Nephron progenitor cell (in vitro differentiated cells): Measurements from ENCODE around the gene TRIB2.

Experiments
- DNase-seq: peaks from one replicate; pipeline ENCODE4 v3.0.0; 2021
- H3K27ac Mint-ChIP-seq: 2 replicates; pipeline ENCODE4 v1.8.0; 2021; ENCODE audit warnings: mild to moderate bottlenecking, moderate library complexity, mixed read lengths
- H3K27me3 Mint-ChIP-seq: 2 replicates; pipeline ENCODE4 v1.8.0; 2021; ENCODE audit warnings: mild to moderate bottlenecking, low read depth, mixed read lengths; ENCODE audit not compliant: poor library complexity
- H3K36me3 Mint-ChIP-seq: 2 replicates; pipeline ENCODE4 v1.8.0; 2021; ENCODE audit warnings: low read depth, mixed read lengths
- H3K4me1 Mint-ChIP-seq: 2 replicates; pipeline ENCODE4 v1.8.0; 2021; ENCODE audit warnings: mixed read lengths
- H3K4me3 Mint-ChIP-seq: 2 replicates; pipeline ENCODE4 v1.8.0; 2021; ENCODE audit warnings: mild to moderate bottlenecking, moderate library complexity, mixed read lengths
- H3K9me3 Mint-ChIP-seq: 2 replicates; pipeline ENCODE4 v1.8.0; 2021; ENCODE audit warnings: mild to moderate bottlenecking, moderate library complexity, mixed read lengths
- CTCF ChIP-seq: fragments of 200-600 bp; sonication (generic); IDR thresholded peaks from 2 replicates; pipeline ENCODE4 v1.5.0; 2021; ENCODE audit warnings: antibody characterized with exemption

The TRIB2 gene

GRCh38 chr2:12734914-12735654, 18.3 kb downstream of the TRIB2 start:
- no peak for DNase-seq
- Mint-ChIP-seq H3K36me3 (peaks cover 75% of the 10 kb centered on the region), H3K4me3 (no peak overlapping the region), H3K9me3 (no peaks in the 10 kb centered on the region), H3K27ac (peak overlapping the region; percentile 46), H3K27me3 (no peaks in the 10 kb centered on the region), H3K4me1 (peaks cover 46% of the 10 kb centered on the region)
- TF ChIP-seq CTCF, result no peak

- Mint-ChIP-seq H3K4me3 (no peak overlapping the region), H3K36me3 (peaks cover 76% of the 10 kb centered on the region), H3K27ac (peak overlapping the region; percentile 28), H3K27me3 (no peaks in the 10 kb centered on the region), H3K4me1 (peaks cover 29% of the 10 kb centered on the region), H3K9me3 (no peaks in the 10 kb centered on the region)
- DNase-seq, result no peak
- no peak for TF ChIP-seq CTCF
Observed at GRCh38 chr2:12737297-12737696, 20.6 kb downstream of the TRIB2 start.

- peaks cover 26% of the 10 kb centered on the region for H3K4me1 Mint-ChIP-seq
- H3K36me3 Mint-ChIP-seq, result peaks cover 79% of the 10 kb centered on the region
- peak overlapping the region; percentile 68 for H3K27ac Mint-ChIP-seq
- no peak overlapping the region for H3K4me3 Mint-ChIP-seq
- no peaks in the 10 kb centered on the region for H3K27me3 Mint-ChIP-seq
- no peak for TF ChIP-seq CTCF
- no peak for DNase-seq
- no peaks in the 10 kb centered on the region for H3K9me3 Mint-ChIP-seq
Observed at GRCh38 chr2:12737738-12738485, 21.2 kb downstream of the TRIB2 start.

GRCh38 chr2:12739721-12740254, 23.1 kb downstream of the TRIB2 start:
- TF ChIP-seq CTCF, result no peak
- peaks cover 83% of the 10 kb centered on the region for H3K36me3 Mint-ChIP-seq
- H3K4me3 Mint-ChIP-seq, result no peak overlapping the region
- H3K9me3 Mint-ChIP-seq, result no peaks in the 10 kb centered on the region
- H3K27me3 Mint-ChIP-seq, result no peaks in the 10 kb centered on the region
- peak overlapping the region; percentile 57 for H3K27ac Mint-ChIP-seq
- DNase-seq, result no peak
- H3K4me1 Mint-ChIP-seq, result peaks cover 26% of the 10 kb centered on the region

- no peaks in the 10 kb centered on the region for H3K9me3 Mint-ChIP-seq
- H3K27ac Mint-ChIP-seq, result no peak overlapping the region
- no peak for DNase-seq
- TF ChIP-seq CTCF, result no peak
- H3K4me1 Mint-ChIP-seq, result peaks cover 12% of the 10 kb centered on the region
- H3K27me3 Mint-ChIP-seq, result no peaks in the 10 kb centered on the region
- peaks cover 67% of the 10 kb centered on the region for H3K36me3 Mint-ChIP-seq
- no peak overlapping the region for H3K4me3 Mint-ChIP-seq
Observed at GRCh38 chr2:12741380-12741779, 24.6 kb downstream of the TRIB2 start.
